Measurements from ENCODE around the gene NDUFB10.

- TF ChIP-seq CTCF (IDR thresholded peaks at IDR 0.05) = no peak
- no peak for TF ChIP-seq POLR2A (IDR thresholded peaks at IDR 0.05)
Measured at GRCh38 chr16:1944612-1945199, 14.6 kb upstream of the NDUFB10 start.

Measured in testis (tissue), 2 donors.